Adipocyte (in vitro differentiated cells): ENCODE measurements around the gene ZSCAN23.
A peak's percentile ranks its signal among the peaks of the same experiment; 100 is the strongest.
"Not testable (repeated sequence)": the region's sequence is repeated elsewhere in the genome, so short reads cannot be mapped to it uniquely, and the experiment has no call there.

Source experiments
- DNase-seq: peaks from one replicate; pipeline ENCODE4 v3.0.0-alpha.2; 2015; ENCODE audit warnings: low read depth
- H3K27me3 ChIP-seq: replicated peaks from 2 replicates; pipeline ENCODE4 v1.7.0; 2013; ENCODE audit warnings: mild to moderate bottlenecking, low read length, moderate library complexity; ENCODE audit not compliant: control insufficient read depth, insufficient read depth
- H3K36me3 ChIP-seq: 2 replicates; pipeline ENCODE4 v1.7.0; 2013; ENCODE audit warnings: low read length, mild to moderate bottlenecking, moderate library complexity; ENCODE audit not compliant: control insufficient read depth, insufficient read depth, severe bottlenecking
- H3K4me1 ChIP-seq: 2 replicates; pipeline ENCODE4 v1.7.0; 2013; ENCODE audit warnings: mild to moderate bottlenecking, low read length, moderate library complexity; ENCODE audit not compliant: control insufficient read depth, insufficient read depth
- H3K4me3 ChIP-seq: 2 replicates; pipeline ENCODE4 v1.7.0; 2013; ENCODE audit warnings: mild to moderate bottlenecking, low read length, moderate library complexity
- H3K9ac ChIP-seq: 2 replicates; pipeline ENCODE4 v1.7.0; 2013; ENCODE audit warnings: mild to moderate bottlenecking, low read length, moderate library complexity
- H3K9me3 ChIP-seq: 2 replicates; pipeline ENCODE4 v1.7.0; 2013; ENCODE audit warnings: mild to moderate bottlenecking, low read length, moderate library complexity; ENCODE audit not compliant: control insufficient read depth

The ZSCAN23 gene

DNA sequence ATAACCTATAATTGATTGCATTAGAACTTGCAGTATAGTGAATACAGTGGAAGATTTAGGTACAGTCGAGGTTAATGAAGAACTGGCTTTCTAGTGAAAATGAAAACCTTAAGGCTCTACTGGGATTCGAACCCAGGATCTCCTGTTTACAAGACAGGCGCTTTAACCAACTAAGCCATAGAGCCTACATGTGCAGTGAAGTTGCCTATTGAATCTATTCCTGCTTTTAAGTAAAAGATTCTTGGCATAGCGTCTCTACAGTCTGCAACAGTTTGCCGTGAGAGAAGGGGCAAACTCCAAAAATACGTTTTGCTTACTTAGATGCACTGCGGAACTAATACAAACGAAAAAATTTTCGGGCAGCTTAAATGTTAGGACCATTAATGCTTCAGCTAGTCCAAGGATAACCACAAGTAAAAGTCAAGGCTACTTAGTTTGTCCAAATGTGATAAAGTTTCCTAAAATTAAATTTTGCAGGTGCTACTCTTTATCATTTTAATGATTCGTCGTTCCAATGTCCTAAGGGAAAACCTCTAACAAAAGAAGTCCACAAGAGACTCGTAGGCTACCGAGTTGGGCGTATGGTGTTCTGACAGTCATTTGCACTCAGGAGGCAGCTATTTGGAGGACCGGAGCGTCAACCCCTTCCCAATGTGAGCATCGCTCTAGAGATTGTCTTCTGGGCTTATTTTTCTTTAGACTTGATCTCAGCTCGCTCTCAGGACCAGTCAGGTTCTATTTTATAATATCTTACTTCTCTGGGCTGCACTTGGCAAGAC lies 31.3 kb upstream of the ZSCAN23 start:
- Histone ChIP-seq H3K36me3 (no peaks in the 10 kb centered on the region), H3K9ac (peak overlapping the region; percentile 18), H3K27me3 (peaks cover 21% of the 10 kb centered on the region), H3K9me3 (no peaks in the 10 kb centered on the region), H3K4me3 (peak overlapping the region; percentile 87), H3K4me1 (peaks cover 4% of the 10 kb centered on the region)
- DNase-seq = peak; percentile 90

DNA sequence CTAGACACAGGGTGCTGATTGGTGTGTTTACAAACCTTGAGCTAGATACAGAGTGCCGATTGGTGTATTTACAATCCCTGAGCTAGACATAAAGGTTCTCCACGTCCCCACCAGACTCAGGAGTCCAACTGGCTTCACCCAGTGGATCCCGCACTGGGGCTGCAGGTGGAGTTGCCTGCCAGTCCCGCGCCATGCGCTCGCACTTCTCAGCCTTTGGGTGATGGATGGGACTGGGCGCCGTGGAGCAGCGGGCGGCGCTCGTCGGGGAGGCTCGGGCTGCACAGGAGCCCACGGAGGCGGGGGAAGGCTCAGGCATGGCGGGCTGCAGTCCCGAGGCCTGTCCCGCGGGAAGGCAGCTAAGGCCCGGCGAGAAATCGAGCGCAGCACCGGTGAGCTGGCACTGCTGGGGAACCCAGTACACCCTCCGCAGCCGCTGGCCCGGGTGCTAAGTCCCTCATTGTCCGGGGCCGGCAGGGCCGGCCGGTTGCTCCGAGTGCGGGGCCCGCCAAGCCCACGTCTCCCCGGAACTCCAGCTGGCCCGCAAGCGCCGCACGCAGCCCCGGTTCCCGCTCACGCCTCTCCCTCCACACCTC lies 26.0 kb upstream of the ZSCAN23 start:
- H3K27me3 ChIP-seq, H3K36me3 ChIP-seq, H3K9me3 ChIP-seq, H3K4me1 ChIP-seq, H3K9ac ChIP-seq, H3K4me3 ChIP-seq, DNase-seq: not testable (repeated sequence)

DNA sequence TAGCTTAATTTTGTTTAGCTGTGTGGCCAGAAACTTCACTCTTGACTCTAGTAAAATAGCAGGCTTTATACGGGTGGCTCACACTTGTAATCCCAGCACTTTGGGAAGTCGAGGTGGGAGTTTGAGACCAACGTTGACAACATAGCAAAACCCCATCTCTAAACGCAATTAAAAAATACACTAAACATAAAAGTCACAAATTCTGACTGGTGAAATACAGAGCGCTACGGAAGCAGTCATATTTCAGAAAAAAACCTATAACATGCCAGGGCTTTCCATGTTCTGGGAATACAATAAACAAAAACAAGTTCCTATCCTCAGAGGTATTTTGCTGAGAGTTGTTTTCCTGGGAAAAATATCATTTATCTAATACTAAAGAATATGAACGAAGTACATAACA lies 24.8 kb upstream of the ZSCAN23 start:
- H3K27me3 ChIP-seq = peaks cover 11% of the 10 kb centered on the region
- no peaks in the 10 kb centered on the region for H3K36me3 ChIP-seq
- H3K4me1 ChIP-seq = no peaks in the 10 kb centered on the region
- DNase-seq = no peak
- peaks cover 4% of the 10 kb centered on the region for H3K9me3 ChIP-seq
- H3K4me3 ChIP-seq = no peak overlapping the region
- no peak overlapping the region for H3K9ac ChIP-seq

DNA sequence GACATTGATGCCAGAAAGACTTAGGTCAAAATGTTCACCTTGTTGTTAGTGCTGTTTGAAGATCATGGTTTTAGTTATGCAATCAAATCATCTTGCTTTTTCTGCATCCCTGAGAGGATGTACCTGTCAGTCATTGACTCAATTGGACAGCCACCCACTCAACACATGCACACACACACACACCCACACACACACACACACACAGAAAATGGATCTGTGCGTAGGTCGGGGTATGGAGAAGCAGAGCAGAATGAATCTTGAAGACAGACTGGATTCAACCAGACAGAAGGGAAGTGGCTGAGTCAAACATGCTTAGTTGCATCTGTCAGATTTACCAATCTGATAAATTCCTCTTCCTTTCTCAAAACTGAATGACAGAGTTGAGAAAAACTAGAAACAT lies 19.1 kb upstream of the ZSCAN23 start:
- DNase-seq = no peak
- H3K4me3 ChIP-seq = no peak overlapping the region
- H3K9me3 ChIP-seq = no peaks in the 10 kb centered on the region
- H3K9ac ChIP-seq = no peak overlapping the region
- H3K4me1 ChIP-seq = no peaks in the 10 kb centered on the region
- peaks cover 36% of the 10 kb centered on the region for H3K27me3 ChIP-seq
- H3K36me3 ChIP-seq = no peaks in the 10 kb centered on the region

DNA sequence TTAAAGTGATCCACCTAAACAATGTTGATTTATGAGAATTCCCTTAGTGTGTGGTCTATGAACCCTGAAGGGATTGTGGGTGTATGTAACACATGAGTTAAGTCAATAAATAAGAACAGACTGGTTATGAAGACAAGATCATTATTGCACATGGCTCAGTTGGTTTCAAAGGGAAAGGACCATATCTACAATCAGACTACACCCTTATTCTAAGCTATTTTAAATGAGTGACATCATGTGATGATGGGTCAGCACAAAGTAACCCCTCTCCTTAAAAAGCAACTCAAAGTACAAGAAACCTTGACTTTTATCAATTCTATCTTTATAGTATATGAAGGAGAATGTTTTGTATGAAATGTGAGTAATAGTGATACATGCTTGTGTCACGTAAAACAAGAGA lies 15.3 kb upstream of the ZSCAN23 start:
- H3K4me3 ChIP-seq = no peak overlapping the region
- H3K4me1 ChIP-seq = no peaks in the 10 kb centered on the region
- no peaks in the 10 kb centered on the region for H3K36me3 ChIP-seq
- peaks cover 38% of the 10 kb centered on the region for H3K27me3 ChIP-seq
- no peak overlapping the region for H3K9ac ChIP-seq
- no peak for DNase-seq
- H3K9me3 ChIP-seq = no peaks in the 10 kb centered on the region

DNA sequence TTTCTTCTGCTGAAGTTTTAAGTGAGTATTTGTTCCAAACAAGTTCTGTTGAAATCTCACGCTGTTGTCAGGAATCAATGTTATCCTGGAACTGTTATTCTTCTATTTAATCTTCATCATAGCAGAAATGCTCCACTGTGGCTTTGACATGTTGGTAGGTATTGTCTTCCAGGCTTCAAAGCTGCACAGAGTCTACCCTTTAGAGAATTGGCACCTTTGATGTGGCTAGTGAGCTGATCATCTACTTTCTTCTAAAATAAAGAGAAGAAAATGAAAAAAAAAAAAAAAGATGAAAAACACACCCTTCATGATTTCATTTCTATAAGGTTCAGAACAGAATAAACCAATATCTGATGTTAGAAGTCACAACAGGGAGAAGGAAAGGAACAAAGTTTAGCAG lies 5.8 kb upstream of the ZSCAN23 start:
- Histone ChIP-seq H3K9ac (no peak overlapping the region), H3K4me1 (no peaks in the 10 kb centered on the region), H3K27me3 (peaks cover 7% of the 10 kb centered on the region), H3K36me3 (no peaks in the 10 kb centered on the region), H3K9me3 (no peaks in the 10 kb centered on the region), H3K4me3 (no peak overlapping the region)
- DNase-seq = no peak

DNA sequence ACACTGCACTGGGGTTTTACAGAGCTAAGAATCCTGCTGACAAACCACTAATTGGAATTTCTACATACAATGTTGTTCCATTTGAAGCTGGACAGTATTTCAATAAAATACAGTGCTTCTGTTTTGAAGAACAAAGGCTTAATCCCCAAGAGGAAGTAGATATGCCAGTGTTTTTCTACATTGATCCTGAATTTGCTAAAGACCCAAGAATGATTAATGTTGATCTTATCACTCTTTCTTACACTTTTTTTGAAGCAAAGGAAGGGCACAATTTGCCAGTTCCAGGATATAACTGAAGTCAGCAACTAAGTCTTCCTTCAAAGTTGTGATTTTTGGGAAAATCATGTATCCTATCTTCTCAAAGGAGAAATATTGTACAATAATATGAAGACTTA lies 4.2 kb upstream of the ZSCAN23 start:
- not testable (repeated sequence) for H3K27me3 ChIP-seq, H3K36me3 ChIP-seq, DNase-seq, H3K9me3 ChIP-seq, H3K4me1 ChIP-seq
- Histone ChIP-seq H3K9ac (peak overlapping the region; percentile 62), H3K4me3 (peak overlapping the region; percentile 78)

DNA sequence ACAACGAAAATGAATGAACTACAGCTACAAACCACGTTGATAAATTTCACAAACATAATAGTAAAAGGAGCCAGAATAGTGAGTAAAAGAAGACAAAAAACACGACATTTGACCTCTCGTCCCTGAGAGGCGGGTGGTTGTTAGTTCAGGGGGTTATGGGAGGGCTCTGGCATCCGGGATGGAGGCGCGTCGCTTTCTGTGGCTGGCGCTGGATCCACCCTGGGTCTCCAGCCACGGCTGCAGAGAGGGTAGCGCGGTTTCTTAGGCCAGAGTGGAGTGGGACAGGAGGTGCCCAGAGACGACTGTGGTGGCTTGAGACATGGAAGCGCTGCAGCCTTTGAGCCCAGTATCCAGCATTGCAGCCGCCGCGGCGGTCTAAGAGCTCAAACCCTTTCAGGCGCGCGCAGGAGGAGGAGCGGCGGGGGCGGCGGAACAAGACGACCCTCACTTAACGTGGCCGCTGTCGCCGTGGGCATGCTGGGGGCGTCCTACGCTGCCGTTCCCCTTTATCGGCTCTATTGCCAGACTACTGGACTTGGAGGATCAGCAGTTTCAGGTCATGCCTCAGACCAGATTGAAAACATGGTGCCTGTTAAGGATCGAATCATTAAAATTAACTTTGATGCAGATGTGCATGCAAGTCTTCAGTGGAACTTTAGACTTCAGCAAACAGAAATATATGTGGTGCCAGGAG lies 3.7 kb upstream of the ZSCAN23 start:
- peak; percentile 38 for DNase-seq
- Histone ChIP-seq H3K27me3 (peaks cover 3% of the 10 kb centered on the region), H3K4me3 (peak overlapping the region; percentile 78), H3K4me1 (peaks cover 9% of the 10 kb centered on the region), H3K36me3 (no peaks in the 10 kb centered on the region), H3K9ac (peak overlapping the region; percentile 62), H3K9me3 (no peaks in the 10 kb centered on the region)

DNA sequence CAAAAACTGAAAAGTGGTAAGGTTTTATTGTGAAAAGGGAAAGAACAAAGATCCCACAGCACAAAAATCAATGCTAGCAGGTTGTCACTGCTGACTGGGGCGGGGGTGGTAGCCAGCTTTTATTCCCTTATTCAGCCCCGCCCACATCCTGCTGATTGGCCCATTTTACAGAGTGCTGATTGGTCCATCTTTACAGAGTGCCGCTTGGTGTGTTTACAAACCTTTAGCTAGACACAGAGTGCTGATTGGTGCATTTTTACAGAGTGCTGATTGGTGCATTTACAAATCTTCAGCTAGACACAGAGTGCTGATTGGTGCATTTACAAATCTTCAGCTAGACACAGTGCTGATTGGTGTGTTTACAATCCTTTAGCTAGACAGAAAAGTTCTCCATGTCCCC lies 1.5 kb upstream of the ZSCAN23 start:
- not testable (repeated sequence) for H3K4me1 ChIP-seq, H3K9me3 ChIP-seq, H3K4me3 ChIP-seq, H3K27me3 ChIP-seq, H3K9ac ChIP-seq, DNase-seq, H3K36me3 ChIP-seq

DNA sequence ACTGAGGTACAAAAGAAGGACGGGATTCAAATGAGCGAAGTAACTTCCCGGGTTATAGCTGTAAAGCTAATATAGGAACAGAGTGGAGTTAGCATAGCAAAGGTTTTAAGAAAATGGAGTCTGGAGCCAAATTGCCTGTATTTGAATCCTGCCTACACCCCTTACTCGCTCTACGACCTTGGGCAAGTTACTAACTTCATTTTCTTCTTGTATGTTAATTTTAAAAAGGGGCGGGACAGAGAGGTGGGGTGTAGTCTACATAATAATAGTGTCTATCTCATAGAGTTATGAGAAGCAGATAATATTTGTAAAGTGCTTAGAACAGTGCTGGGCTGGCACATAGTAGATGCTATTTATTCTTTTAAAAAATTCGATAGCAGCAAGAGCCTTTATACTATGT lies 705 bp downstream of the ZSCAN23 start:
- DNase-seq = no peak

DNA sequence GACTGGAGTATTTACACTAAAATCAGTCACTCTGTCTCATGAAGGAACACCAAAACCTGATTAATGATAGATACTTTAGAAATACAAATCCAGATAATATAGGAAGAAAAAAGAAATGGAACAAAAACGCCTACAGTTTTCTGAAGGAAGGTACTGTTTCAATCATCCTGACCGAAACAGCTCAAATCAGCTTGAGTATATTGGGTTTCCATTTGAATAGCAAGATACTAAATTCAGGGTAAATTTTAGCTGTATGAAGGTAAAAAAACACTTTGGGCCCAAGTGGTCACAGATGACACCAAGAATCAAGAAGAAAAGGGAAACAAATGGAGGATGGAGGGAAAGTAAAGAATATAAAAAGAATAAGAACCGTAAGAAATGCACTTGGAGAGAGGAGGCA lies 6.9 kb downstream of the ZSCAN23 start:
- no peaks in the 10 kb centered on the region for H3K4me1 ChIP-seq

More for the DNA sequence above, 705 bp downstream of the ZSCAN23 start:
- no peaks in the 10 kb centered on the region for H3K27me3 ChIP-seq
- peak overlapping the region; percentile 86 for H3K9ac ChIP-seq
- H3K36me3 ChIP-seq = no peaks in the 10 kb centered on the region
- H3K4me1 ChIP-seq = peaks cover 9% of the 10 kb centered on the region
- H3K4me3 ChIP-seq = peak overlapping the region; percentile 97
- H3K9me3 ChIP-seq = no peaks in the 10 kb centered on the region

More for the DNA sequence above, 6.9 kb downstream of the ZSCAN23 start:
- Histone ChIP-seq H3K27me3 (no peaks in the 10 kb centered on the region), H3K4me3 (no peak overlapping the region), H3K9ac (no peak overlapping the region), H3K9me3 (no peaks in the 10 kb centered on the region), H3K36me3 (peaks cover 4% of the 10 kb centered on the region)
- DNase-seq = no peak
